Pancreas (tissue), 10 donors: ENCODE measurements around the gene ZMYND8. TPM values are rescaled to one million over a fixed set of nuclear protein-coding genes. Genes with fewer than 3 reads are reported as not detected.

Source experiments
- ATAC-seq, 4 donors: fragments of 200-7000 bp; cut with Tn5 transposase; one replicate each; pipeline versions ENCODE4 v1.8.0 to v1.9.1; 2020; ENCODE audit warnings: mild to moderate bottlenecking in 4 of 4, moderate library complexity in 4 of 4
- DNase-seq, 6 donors: peaks; one replicate each; pipeline ENCODE4 v3.0.0-alpha.2; 2020
- FAIRE-seq: peaks from 2 replicates; lab custom pipeline; 2012; peaks lifted over from hg19 to GRCh38; lab: Jason Lieb, UNC
- H3K27ac ChIP-seq, 4 donors: fragments of 200-600 bp; sonication (generic); 1 replicate in 3 of 4; 2 replicates in 1 of 4; pipeline versions ENCODE4 v1.5.0 to v1.8.0; 2020
- H3K27me3 ChIP-seq, 4 donors: fragments of 200-600 bp; one replicate each; pipeline ENCODE4 v1.8.0; 2021
- H3K36me3 ChIP-seq, 3 donors: fragments of 200-600 bp; sonication (generic) in 1 of 3; one replicate each; pipeline versions ENCODE4 v1.5.0 to v1.8.0; 2020 to 2021
- H3K4me1 ChIP-seq, 3 donors: fragments of 200-600 bp; one replicate each; pipeline ENCODE4 v1.8.0; 2021
- H3K4me3 ChIP-seq, 4 donors: fragments of 200-600 bp; sonication (generic) in 2 of 4; one replicate each; pipeline versions ENCODE4 v1.5.0 to v1.8.0; 2020 to 2021
- H3K9me3 ChIP-seq, 4 donors: fragments of 200-600 bp; one replicate each; pipeline ENCODE4 v1.8.0; 2021
- CTCF ChIP-seq, 4 donors: fragments of 200-600 bp; sonication (generic) in 3 of 4; IDR thresholded peaks; one replicate each; pipeline versions ENCODE4 v1.5.0 to v1.8.0; 2021; ENCODE audit warnings: antibody characterized with exemption in 4 of 4
- WGBS, 2 donors: extraction: QIAGEN DNeasy Blood & Tissue Kit; methylation state at CpG; one replicate each; pipeline ENCODE4 v1.1.7; 2013; 5-methylcytosine and 5-hydroxymethylcytosine counted together
- intact Hi-C, 3 donors: fragments of 100-400 bp; cut with DNase I; formaldehyde crosslinking; loops; one replicate each; pipeline versions ENCODE4 v1.11.1 to v1.14.2; 2022
- polyA plus RNA-seq, 2 donors: library from polyadenylated mRNA; stranded (reverse); fragments of 200-250 nt; gene quantifications; one replicate each; pipeline ENCODE4 v1.2.3, GENCODE V29; 2013
- total RNA-seq, 6 donors: library from RNA; stranded (reverse); fragmentation: NEBNext Ultra II Directional in 4 of 6; extraction: Animal tissue kit (Norgen Biotek cat#: 25700) in 4 of 6; gene quantifications; one replicate each; pipeline versions ENCODE4 v1.2.1 to v1.2.4, GENCODE V29; 2021 to 2023
- donor health status: healthy with polysubstance abuse.
- donor health status: DM: no; HTN: no; CAD: no; lungs with moderate emphysema.
- donor health status: DM: no; HTN: no; CAD: no.
- donor health status: control.
- donor health status: control.
- donor health status: Bipolar disorder and iron deficiency.
- donor health status: DM: yes; HTN: yes; CAD: no.
- donor health status: DM: no; HTN: no; CAD: no.
- donor health status: DM: no; HTN: no; CAD: no.
- donor health status: DM: yes; HTN: yes; CAD: no.

ZMYND8 gene
- total and polyA plus RNA-seq, 8 donors = 10.8 to 25.6 (median 17.2) TPM

GRCh38 chr20:47287609-47288144, 68.8 kb downstream of the ZMYND8 start:
- intact Hi-C loops = no loop called here
- no peak overlapping the region for H3K4me3 ChIP-seq
- H3K9me3 ChIP-seq = no peaks in the 10 kb centered on the region
- no peak for DNase-seq
- peaks cover 3 to 24% (median 6%) of the 10 kb centered on the region in 3 donors for H3K36me3 ChIP-seq
- TF ChIP-seq CTCF (IDR thresholded peaks at IDR 0.05) = no peak
- no peaks in the 10 kb centered on the region for H3K4me1 ChIP-seq
- no peaks in the 10 kb centered on the region for H3K27me3 ChIP-seq
- no peak for FAIRE-seq
- ATAC-seq = no peak
- no peak overlapping the region for H3K27ac ChIP-seq
- 94 to 97% methylated on average over 6 of the region's 6 CpGs for WGBS, 2 donors

GRCh38 chr20:47286681-47287080, 69.8 kb downstream of the ZMYND8 start:
- intact Hi-C loops = no loop called here
- TF ChIP-seq CTCF (IDR thresholded peaks at IDR 0.05) = no peak
- peaks cover 2 to 29% (median 9%) of the 10 kb centered on the region in 3 donors for H3K36me3 ChIP-seq
- WGBS, 2 donors = 55 to 70% methylated on average over 5 of the region's 5 CpGs
- H3K9me3 ChIP-seq = no peaks in the 10 kb centered on the region
- FAIRE-seq (no peak), ATAC-seq (no peak), DNase-seq (no peak)
- H3K4me1 ChIP-seq = no peaks in the 10 kb centered on the region
- H3K27me3 ChIP-seq = no peaks in the 10 kb centered on the region
- no peak overlapping the region for H3K27ac ChIP-seq
- no peak overlapping the region for H3K4me3 ChIP-seq

GRCh38 chr20:47285189-47285588, 71.3 kb downstream of the ZMYND8 start:
- peaks cover 0 to 22% (median 9%) of the 10 kb centered on the region in 3 donors for H3K36me3 ChIP-seq
- intact Hi-C loops = no loop called here
- WGBS, 2 donors = 80% methylated on average over 4 of the region's 4 CpGs
- no peaks in the 10 kb centered on the region for H3K4me1 ChIP-seq
- H3K27ac ChIP-seq = no peak overlapping the region
- no peak for ATAC-seq
- TF ChIP-seq CTCF (IDR thresholded peaks at IDR 0.05) = no peak
- FAIRE-seq = no peak
- no peak overlapping the region for H3K4me3 ChIP-seq
- no peak for DNase-seq
- no peaks in the 10 kb centered on the region for H3K27me3 ChIP-seq
- H3K9me3 ChIP-seq = no peaks in the 10 kb centered on the region

GRCh38 chr20:47284373-47284772, 72.1 kb downstream of the ZMYND8 start:
- Histone ChIP-seq H3K27me3 (no peaks in the 10 kb centered on the region), H3K9me3 (no peaks in the 10 kb centered on the region), H3K27ac (no peak overlapping the region), H3K36me3 (peaks cover 0 to 22% (median 9%) of the 10 kb centered on the region in 3 donors), H3K4me1 (no peaks in the 10 kb centered on the region), H3K4me3 (no peak overlapping the region)
- 96 to 99% methylated on average over 5 of the region's 5 CpGs for WGBS, 2 donors
- ATAC-seq = no peak
- DNase-seq = no peak
- FAIRE-seq = no peak
- intact Hi-C loops = no loop called here
- no peak for TF ChIP-seq CTCF (IDR thresholded peaks at IDR 0.05)

- Histone ChIP-seq H3K4me1 (no peaks in the 10 kb centered on the region), H3K36me3 (peaks cover 0 to 16% (median 9%) of the 10 kb centered on the region in 3 donors), H3K4me3 (no peak overlapping the region), H3K27ac (no peak overlapping the region), H3K9me3 (no peaks in the 10 kb centered on the region), H3K27me3 (no peaks in the 10 kb centered on the region)
- intact Hi-C loops = no loop called here
- no peak for TF ChIP-seq CTCF (IDR thresholded peaks at IDR 0.05)
- ATAC-seq (no peak), DNase-seq (no peak), FAIRE-seq (no peak)
- 50 to 56% methylated on average over 3 of the region's 3 CpGs for WGBS, 2 donors
Observed at GRCh38 chr20:47283411-47283810, 73.1 kb downstream of the ZMYND8 start.
